HG03025 (cell line): ENCODE results near the gene GNB1L.

Experiments used
- ATAC-seq: cut with Tn5 transposase; IDR thresholded peaks from one replicate; pipeline ENCODE4 v1.9.1; 2021; ENCODE audit warnings: mild to moderate bottlenecking, moderate library complexity; ENCODE audit not compliant: unreplicated experiment, low FRiP score

The GNB1L gene

DNA sequence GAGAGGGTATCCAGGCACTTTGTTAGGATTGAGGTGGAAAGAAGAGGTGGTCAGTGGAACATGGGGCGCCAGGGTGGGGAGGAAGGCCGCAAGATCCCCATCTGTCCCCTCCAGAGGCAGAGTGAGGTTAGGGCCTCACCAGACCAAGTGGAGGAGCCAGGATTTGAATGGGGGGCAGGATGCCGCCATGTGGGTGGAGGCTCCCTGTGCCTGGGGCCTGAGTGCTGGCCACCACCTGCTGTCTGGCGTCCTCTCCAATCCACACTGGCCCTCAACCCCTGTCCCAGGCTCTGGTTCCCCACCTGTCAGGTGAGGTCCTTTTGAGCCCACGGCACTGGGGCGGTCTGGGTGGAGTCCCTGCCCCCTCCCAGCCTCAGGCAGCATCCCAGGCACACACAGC, 111.6 kb downstream of the GNB1L start:
- no peak for ATAC-seq

DNA sequence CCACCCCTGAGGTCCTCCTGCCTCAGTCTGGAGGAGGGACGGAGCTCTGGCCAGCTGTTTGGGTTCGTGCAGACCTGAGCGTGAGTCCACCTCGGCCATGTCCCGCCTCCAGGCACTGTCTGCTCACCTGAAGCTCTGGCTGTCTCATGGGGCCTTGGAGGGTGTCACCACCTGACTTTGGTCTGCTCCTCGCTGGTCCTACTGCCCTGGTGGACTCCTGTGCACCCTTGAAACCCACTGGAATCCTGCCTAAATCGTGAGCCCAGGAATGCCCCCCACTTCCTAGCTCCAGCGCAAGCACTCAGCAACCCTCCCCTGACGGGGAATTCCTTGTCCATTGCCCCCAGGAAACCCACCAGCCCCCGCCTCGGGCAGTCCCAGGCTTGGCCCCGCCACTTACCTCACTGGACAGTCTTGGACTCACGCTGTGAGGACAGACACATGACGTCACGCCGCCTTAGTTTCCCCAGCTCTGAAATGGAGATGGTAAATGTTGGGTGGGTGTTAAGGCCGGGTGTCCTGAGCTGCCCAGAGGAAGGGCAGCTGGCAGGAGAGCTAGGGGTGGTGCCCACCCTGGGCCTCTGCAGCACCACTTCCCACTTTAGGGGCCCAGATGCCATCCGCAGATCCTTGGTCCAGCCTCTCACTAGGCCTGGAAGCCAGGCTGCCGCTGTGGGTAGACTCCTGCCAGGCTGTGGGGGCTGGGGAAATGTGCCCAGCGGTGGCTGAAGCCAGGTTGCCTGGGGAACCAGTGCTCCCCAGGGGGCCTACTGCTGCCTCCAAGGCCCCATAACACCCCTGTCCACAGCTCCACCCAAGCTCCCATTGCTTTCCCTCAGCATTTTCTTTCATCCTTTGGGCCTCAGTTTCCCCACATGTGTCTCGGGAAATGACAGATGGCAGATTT, 112.3 kb downstream of the GNB1L start:
- ATAC-seq, result no peak

DNA sequence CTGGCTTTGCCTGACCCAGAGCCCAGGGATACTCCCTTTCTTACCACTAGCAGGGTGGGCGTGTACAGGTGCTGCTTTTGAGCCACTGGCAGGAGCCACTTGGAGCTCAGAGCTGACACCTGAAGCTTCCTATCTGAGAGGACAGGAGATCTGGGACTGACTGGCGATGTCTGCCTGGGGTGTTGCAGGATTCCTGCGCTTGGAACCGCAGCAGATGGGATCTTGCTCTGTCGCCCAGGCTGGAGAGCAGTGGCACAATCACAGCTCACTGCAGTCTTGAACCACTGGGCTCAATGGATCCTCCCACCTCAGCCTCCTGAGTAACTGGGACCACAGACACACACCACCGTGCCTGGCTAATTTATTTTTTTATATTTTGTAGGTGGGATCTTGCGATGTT, 113.6 kb downstream of the GNB1L start:
- ATAC-seq, result no peak

DNA sequence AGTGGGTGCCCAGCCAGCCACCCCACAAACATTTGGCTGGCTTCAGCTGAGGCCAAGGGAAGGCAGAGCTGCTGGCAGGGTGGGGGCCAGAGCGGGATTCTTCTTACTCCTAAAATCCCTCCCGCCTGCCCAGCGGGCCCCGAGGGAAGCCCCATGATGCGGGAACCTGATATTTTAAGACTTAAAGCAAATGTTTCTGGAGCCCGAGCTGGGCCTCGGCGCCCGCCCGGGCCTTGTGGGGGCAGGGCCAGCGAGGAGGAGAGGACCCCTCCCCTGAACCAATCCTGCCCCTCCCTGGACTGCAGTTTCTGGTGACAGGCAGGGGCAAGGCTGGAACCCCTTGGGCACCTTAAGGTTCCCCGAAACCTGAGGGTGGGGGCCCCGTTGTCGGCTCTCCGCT, 114.1 kb downstream of the GNB1L start:
- no peak for ATAC-seq

DNA sequence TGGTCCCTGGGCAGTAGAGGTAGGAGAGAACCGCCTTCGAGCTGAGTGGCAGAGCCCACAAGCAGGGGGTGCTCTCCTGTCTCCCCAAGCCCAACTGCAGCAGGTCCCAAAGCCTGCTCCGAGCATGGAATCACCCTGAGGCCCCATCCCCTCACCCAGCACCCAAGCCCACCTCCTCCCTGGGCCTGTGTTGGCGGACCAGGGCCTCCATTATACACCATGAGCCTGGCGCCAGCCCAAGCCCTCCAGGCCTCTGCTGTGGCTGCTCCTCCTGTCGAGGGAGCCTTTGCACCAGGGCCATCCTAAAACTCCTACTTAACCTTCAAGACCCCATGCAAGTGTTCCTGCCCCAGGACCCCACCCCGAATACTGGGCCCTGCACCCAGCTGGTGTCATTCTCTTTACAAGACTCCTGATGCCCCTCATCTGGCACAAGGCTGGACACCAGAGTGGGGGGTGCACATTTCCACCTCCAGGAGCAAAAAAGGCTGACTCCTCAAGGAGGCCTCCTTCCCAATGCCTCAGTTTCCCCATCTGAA, 114.7 kb downstream of the GNB1L start:
- ATAC-seq, result no peak

DNA sequence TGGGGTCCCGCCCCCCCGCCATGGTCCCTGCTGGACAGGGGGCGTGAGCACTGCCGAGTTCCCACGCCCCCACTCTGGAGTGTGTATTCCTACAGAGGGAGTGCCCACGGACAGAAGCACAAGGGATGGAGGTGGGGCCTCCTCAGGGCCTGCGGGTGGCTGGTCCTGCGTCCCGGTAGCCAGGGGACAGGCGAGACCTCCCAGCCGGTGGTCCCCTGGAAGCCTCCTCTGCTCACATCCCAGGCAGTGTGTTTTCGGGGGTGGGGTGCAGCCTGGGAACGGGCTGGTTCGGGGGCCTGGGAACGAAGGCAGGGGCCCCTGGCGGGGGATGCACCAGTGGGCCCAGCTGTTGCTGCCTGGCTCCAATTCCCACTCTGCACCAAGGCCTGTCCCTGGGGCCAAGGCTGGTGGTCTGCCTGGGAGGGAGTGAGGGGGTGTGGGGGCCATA, 115.2 kb downstream of the GNB1L start:
- no peak for ATAC-seq

DNA sequence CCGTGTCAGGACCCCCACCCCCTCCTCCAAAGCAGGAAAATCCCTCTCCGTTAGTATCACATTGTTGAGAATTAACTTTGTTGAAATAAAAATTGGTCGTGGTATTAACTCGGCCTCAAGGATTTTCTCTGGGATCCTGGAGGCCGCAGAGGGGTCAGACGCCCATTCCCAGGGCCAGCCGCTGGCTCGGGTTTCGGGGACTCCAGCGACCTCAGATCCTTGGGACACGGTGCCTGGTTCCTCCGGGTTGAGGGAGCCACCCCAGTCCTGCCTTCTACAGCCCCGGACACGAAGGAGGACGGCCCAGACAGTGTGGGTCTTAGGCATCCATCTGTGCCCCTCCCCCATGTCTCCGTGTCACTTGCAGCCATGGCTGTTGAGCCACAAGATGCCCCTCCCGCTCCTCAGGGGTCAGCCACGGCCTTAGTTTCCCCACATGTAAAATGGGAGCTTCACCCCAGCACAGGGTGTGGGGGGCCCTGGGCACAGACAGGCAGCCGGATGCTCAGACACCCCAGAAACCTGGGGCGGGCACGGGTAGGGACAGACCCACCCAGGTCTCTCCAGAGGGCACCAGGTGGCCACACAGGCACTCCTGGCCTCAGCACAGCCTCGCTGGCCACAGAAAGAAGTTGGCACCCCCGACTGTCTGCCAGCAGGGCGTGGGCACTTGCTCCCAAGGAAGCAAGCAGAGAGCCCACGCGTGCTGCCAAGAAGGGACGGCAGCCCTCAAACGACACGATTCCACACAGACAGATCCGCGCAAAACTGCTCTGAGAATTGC, 115.8 kb downstream of the GNB1L start:
- no peak for ATAC-seq

DNA sequence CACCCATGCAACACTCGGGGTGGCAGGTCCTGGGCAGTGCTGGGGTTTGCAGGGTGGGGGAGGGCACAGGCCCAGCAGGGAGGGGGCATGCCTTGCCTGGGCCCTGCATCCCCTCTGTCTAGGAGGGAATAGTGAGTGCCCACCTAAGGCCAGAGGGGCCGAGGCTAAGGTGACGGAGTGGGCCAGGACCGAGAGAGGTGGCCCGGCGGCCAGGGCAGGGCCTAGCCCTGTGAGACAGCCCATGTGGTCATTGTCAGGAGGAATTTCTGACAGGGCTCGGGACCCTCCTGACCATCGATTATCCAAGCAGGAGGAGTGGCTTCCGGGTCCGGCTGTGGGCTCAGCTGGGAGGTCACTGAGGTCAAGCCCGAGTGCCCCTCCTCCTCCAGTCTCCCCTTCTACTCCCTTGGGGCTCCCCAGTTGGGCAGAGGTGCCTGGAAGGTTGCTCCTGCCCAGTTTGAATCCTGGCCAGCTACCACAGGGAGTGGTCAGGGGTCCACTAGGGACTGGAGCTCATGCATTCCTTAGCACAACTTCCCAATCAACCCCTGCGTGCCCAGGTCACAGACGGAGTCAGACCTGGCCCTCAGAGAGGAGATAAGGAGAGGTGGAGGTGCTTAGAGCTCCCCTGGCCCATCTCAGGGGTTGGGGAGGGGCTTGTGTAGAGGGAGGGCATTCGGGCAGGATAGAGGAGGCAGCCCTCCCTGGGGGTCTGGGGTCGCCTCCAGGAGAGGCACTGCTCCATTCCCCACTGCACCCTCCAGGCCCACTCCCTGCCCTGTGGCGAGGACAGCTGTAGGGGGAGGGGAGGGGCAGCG, 116.6 kb downstream of the GNB1L start:
- no peak for ATAC-seq

DNA sequence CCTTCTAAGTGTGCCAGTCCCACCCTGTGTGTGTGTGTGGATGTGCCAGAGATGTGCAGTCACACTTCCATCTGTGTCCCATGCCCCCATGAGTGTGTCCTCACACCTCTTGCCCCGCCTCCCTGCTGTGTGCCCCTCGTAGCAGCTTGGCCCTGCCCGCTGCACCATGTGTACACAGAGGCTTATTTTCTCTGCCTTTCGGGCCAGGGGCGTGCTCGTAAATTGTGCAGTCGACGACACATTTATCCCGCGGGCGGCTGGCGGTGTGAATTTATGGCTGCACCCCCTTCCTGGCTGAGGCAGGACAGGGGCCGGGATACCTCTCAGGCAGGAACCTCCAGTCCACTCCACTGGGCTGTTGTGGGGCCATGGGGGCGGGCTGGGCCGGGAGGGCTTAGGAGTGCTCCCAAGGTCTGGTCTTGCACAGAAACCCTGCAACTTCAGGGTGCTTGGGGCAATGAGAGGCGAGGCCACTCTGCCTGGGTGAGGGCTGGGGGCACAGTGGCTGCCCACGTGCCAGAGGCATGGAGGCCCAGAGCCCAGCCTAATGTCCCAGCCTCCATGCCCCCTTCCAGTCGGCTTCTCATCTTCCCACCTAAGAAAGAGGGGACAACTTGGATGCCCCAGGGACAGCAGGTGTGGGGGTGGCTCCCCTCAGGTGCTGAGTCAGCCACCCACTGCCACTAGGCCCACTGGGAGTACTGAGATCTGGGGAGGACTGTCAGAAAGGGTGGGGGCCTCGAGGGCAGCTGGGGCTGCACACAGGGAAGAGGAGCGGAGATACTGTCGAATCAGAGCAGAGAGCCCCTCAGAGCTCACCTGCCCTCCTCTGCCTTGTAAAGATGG, 118.8 kb downstream of the GNB1L start:
- ATAC-seq, result no peak

DNA sequence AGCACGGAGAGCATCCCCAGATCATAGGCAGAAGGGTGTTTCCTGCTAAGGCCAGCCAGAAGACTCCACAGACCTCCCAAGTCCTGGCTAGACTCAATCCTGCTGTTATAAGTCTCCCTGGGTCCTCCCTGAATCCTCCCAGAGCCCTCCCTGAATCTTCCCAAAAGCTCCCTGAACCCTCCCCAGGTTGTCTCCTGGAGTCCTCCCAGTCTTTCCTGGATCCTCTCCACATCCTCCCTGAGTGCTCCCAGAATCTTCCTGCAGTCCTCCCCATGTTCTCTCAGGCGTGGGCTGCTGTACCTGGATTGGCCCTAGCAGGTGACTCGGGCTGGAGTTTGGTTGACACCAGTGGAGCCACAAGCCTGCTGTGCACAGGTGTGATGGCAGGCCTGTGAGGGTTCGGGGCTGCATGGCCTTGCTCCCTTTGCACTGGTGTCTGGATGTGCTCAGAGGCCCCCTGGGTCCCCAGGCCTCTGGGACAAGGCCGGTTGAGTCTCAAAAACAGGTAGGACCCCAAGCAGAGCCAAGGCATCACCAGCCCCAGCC, 119.8 kb downstream of the GNB1L start:
- no peak for ATAC-seq

DNA sequence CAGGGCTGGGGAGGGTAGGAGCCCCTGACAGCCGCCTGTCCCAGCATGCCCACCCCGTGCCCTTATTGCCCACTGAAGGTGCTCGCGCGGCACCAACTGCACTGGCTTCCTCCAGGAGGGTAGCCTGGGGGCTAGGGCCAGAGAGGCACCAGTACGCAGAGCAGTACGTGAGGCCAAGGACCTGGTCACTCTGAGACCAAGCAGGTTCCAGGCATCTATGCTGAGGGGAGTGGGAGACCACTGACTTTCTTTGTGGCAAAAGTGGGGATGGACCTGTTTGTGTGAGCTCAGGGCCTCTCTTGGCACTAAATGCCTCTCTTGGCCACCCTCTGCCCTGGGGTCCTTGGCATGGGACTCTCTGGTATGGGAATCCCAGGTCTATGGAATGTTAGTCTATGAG, 120.5 kb downstream of the GNB1L start:
- no peak for ATAC-seq

DNA sequence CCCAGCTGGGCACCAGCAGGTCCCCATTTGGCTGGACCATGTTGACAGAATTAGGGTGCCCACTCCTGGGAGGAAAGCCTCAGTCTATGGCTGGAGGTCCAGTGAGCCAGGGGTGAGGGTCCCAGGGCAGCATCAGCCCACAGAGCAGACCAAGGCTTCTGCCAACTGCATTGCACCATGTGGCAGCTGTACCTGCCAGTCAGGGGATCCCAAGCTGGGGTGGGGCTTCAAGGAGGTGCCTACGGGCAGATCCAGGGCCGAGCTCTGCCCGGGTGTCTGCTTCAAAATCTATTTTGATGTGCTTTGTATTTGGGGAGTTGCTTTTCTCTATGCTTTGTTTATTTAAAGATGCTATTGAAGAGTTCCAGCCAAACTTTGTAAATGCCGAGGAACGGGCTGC, 120.9 kb downstream of the GNB1L start:
- ATAC-seq, result no peak
